Activated CD8-positive, alpha-beta T cell treated with anti-CD3 and anti-CD28 coated beads for 36 hours (primary cell): Measurements from ENCODE around the gene NADK2. TPM values are rescaled to one million over a fixed set of nuclear protein-coding genes. Genes with fewer than 3 reads are reported as not detected.

Experiments
- ATAC-seq: fragments of 200-7000 bp; cut with Tn5 transposase; one replicate; pipeline ENCODE4 v1.10.0; 2021; ENCODE audit warnings: mild to moderate bottlenecking, moderate library complexity
- CTCF ChIA-PET: fragments of 350-600 bp; sonication (Branson Sonifier 250); formaldehyde crosslinking; loops from one replicate; lab custom pipeline; 2021; ENCODE audit warnings: antibody characterized with exemption; lab: Charles Lee
- POLR2A ChIA-PET: fragments of 350-600 bp; sonication (Branson Sonifier 250); formaldehyde crosslinking; loops from one replicate; lab custom pipeline; 2021; ENCODE audit warnings: antibody characterized with exemption; lab: Charles Lee
- DNase-seq: peaks from one replicate; pipeline ENCODE4 v3.0.0-alpha.2; 2020
- H3K27ac Mint-ChIP-seq: one replicate; pipeline ENCODE4 v1.8.0; 2021; ENCODE audit warnings: mild to moderate bottlenecking, mixed read lengths
- H3K27me3 Mint-ChIP-seq: one replicate; pipeline ENCODE4 v1.8.0; 2021; ENCODE audit warnings: mixed read lengths
- H3K36me3 Mint-ChIP-seq: one replicate; pipeline ENCODE4 v1.8.0; 2021; ENCODE audit warnings: low read depth, mixed read lengths
- H3K4me1 Mint-ChIP-seq: one replicate; pipeline ENCODE4 v1.8.0; 2021; ENCODE audit warnings: low read depth, mixed read lengths
- H3K4me3 Mint-ChIP-seq: one replicate; pipeline ENCODE4 v1.8.0; 2021; ENCODE audit warnings: mild to moderate bottlenecking, moderate library complexity, mixed read lengths
- H3K9me3 Mint-ChIP-seq: one replicate; pipeline ENCODE4 v1.8.0; 2021; ENCODE audit warnings: mixed read lengths
- CTCF ChIP-seq: fragments of 200-600 bp; IDR thresholded peaks from one replicate; pipeline ENCODE4 v1.8.0; 2022; ENCODE audit warnings: antibody characterized with exemption, mild to moderate bottlenecking
- intact Hi-C: fragments of 100-400 bp; cut with micrococcal nuclease; formaldehyde crosslinking; loops from one replicate; pipeline ENCODE4 v1.10.0; 2022
- total RNA-seq, 2 experiments: library from RNA; stranded (reverse); gene quantifications; one replicate each; pipeline ENCODE4 v1.2.3, GENCODE V29; 2021

The NADK2 gene
- total RNA-seq, 2 experiments from 2014 or later = 22.7 to 25.2 TPM

- ATAC-seq = no peak
- TF ChIP-seq CTCF = no peak
- H3K27me3 Mint-ChIP-seq = no peaks in the 10 kb centered on the region
- H3K9me3 Mint-ChIP-seq = no peaks in the 10 kb centered on the region
- H3K4me1 Mint-ChIP-seq = peaks cover 53% of the 10 kb centered on the region
- POLR2A ChIA-PET = interaction anchor here (0.7 to 3.5 kb wide), 8 partner anchors 8 to 538 kb away, joined by 3 to 34 read pairs (median 6); partner anchors contain the start of gene NADK2
- CTCF ChIA-PET = interaction anchor here (0.6 to 2.2 kb wide), 7 partner anchors 13 to 1149 kb away, joined by 3 to 10 read pairs (median 4); partner anchors contain the start of gene NADK2
- H3K36me3 Mint-ChIP-seq = peaks cover 51% of the 10 kb centered on the region
- intact Hi-C loops = loop anchor here (5.0 kb wide), 1 partner anchor 90 kb away; the partner anchor contains the start of gene NADK2
- no peak for DNase-seq
- peak overlapping the region; percentile 89 for H3K27ac Mint-ChIP-seq
- peak overlapping the region; percentile 99 for H3K4me3 Mint-ChIP-seq
These were observed 89.1 kb downstream of the NADK2 start for GRCh38 chr5:36152324-36153297.

GRCh38 chr5:36151434-36152323, 90.0 kb downstream of the NADK2 start, which contains the start of the genes LMBRD2 and SKP2:
LMBRD2 (minus strand) TSS chr5:36151887; CDS start chr5:36143349, 8,538 bp downstream.
SKP2 (plus strand) TSS chr5:36152111; CDS start chr5:36152263, 152 bp downstream.
- ChIA-PET CTCF (interaction anchor here (0.6 to 2.2 kb wide), 8 partner anchors 11 to 539 kb away, joined by 3 to 11 read pairs (median 4); partner anchors contain the start of gene NADK2), POLR2A (interaction anchor here (0.7 to 3.5 kb wide), 10 partner anchors 8 to 539 kb away, joined by 3 to 34 read pairs (median 4); partner anchors contain the start of gene NADK2)
- no peaks in the 10 kb centered on the region for H3K9me3 Mint-ChIP-seq
- peak within 1 kb of the TSS; percentile 89 for H3K27ac Mint-ChIP-seq
- peaks cover 42% of the 10 kb centered on the region for H3K36me3 Mint-ChIP-seq
- no peak for TF ChIP-seq CTCF
- no peaks in the 10 kb centered on the region for H3K27me3 Mint-ChIP-seq
- peak; percentile 99 for DNase-seq
- peaks cover 58% of the 10 kb centered on the region for H3K4me1 Mint-ChIP-seq
- peak within 1 kb of the TSS; percentile 99 for H3K4me3 Mint-ChIP-seq
- intact Hi-C loops = loop anchor here (5.0 kb wide), 1 partner anchor 91 kb away; the partner anchor contains the start of gene NADK2
- peak; percentile 98 for ATAC-seq

DNA sequence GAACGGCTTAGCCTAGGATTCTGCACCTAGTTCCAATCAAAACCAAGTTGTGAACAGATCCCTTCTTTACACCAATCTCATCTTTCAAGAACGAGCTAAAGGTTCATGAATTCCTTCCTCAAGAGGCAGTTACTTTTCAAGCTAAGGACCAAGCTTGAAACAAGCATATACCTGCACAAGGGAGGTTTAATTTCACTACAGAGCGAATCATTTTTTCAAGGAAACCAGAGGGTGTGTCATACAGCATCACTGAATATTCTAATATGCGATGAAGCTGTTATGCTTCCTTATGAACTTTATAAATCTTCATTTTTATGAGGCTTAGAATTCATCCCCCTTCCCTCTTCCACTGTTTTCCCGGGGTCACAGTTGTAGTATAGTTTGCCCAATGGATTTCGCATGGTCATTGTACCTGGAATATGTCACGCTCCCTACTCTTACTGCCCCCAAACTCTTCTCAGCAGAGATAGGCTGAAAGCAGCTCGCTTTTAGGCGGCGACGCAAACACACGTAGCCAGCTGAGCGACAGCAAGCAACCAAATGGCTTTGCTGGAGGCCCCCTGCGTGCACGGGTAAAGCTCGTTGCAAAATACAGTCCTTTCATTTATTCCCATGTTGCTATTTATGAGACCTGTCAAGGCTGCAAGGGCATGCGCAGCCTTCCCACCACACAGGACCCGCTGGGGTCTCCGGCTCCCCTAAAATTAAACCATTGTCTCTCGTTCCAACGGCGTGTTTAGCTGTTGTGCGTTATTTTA, 90.9 kb downstream of the NADK2 start:
- Mint-ChIP-seq H3K4me3 (peak overlapping the region; percentile 99), H3K27ac (peak overlapping the region; percentile 89), H3K4me1 (peaks cover 52% of the 10 kb centered on the region), H3K27me3 (no peaks in the 10 kb centered on the region), H3K9me3 (no peaks in the 10 kb centered on the region), H3K36me3 (peaks cover 34% of the 10 kb centered on the region)
- ChIA-PET POLR2A (interaction anchor here (0.6 to 3.5 kb wide), 9 partner anchors 9 to 725 kb away, joined by 3 to 34 read pairs (median 4); partner anchors contain the start of gene NADK2), CTCF (interaction anchor here (0.7 to 1.9 kb wide), 5 partner anchors 10 to 1306 kb away, joined by 3 to 11 read pairs (median 4); partner anchors contain the start of gene NADK2)
- ATAC-seq (peak; percentile 55), DNase-seq (peak; percentile 85)
- TF ChIP-seq CTCF = no peak
- intact Hi-C loops = loop anchor here (5.0 kb wide), 1 partner anchor 91 kb away; the partner anchor contains the start of gene NADK2

DNA sequence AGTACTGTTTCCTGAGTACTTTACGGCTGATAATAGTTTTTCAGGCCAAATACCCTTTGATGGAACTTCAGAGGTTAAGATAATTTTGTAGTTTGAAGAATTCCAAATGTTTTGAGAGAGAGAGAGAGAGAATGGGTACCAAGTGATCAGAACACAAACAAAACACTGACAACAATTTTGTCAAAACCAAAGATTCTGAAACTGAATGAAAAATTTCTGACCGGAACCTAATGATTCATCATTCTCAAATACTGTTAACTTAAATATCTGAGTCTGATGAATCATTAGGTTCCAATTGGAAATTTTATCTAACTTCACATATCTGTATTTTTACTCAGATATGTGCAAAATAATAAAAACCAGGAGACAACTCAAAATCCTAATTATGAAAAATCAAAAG, 94.0 kb downstream of the NADK2 start:
- intact Hi-C loops = no loop called here
- peaks cover 33% of the 10 kb centered on the region for H3K4me1 Mint-ChIP-seq
- H3K4me3 Mint-ChIP-seq = no peak overlapping the region
- ATAC-seq (no peak), DNase-seq (no peak)
- no peaks in the 10 kb centered on the region for H3K9me3 Mint-ChIP-seq
- CTCF ChIA-PET = no interaction called here
- POLR2A ChIA-PET = no interaction called here
- no peak for TF ChIP-seq CTCF
- H3K36me3 Mint-ChIP-seq = peaks cover 11% of the 10 kb centered on the region
- no peaks in the 10 kb centered on the region for H3K27me3 Mint-ChIP-seq
- no peak overlapping the region for H3K27ac Mint-ChIP-seq
